ENCODE results near the gene NCOR2. TPM values are rescaled to one million over a fixed set of nuclear protein-coding genes. Genes with fewer than 3 reads are reported as not detected.

The NCOR2 gene
- total RNA-seq, 1 donor from 2014 or later, result 336 TPM

- Mint-ChIP-seq H3K4me1 (peaks cover 46% of the 10 kb centered on the region), H3K27ac (peak overlapping the region; percentile 69), H3K27me3 (ENCODE audit: low read depth) (no peaks in the 10 kb centered on the region), H3K9me3 (peaks cover 4% of the 10 kb centered on the region), H3K4me3 (no peak overlapping the region), H3K36me3 (peaks cover 4% of the 10 kb centered on the region)
- no peak for TF ChIP-seq CTCF (IDR thresholded peaks at IDR 0.05; ENCODE audit: unreplicated experiment)
- DNase-seq (ENCODE audit: low spot score in 2 of 2, unreplicated experiment in 2 of 2), result no peak
These were observed 4.0 kb downstream of the NCOR2 start for GRCh38 chr12:124563401-124563800.

- TF ChIP-seq CTCF (IDR thresholded peaks at IDR 0.05; ENCODE audit: unreplicated experiment), result no peak
- Mint-ChIP-seq H3K27ac (no peak overlapping the region), H3K9me3 (peaks cover 4% of the 10 kb centered on the region), H3K36me3 (peaks cover 4% of the 10 kb centered on the region), H3K4me1 (peaks cover 48% of the 10 kb centered on the region), H3K27me3 (ENCODE audit: low read depth) (no peaks in the 10 kb centered on the region), H3K4me3 (no peak overlapping the region)
- DNase-seq (ENCODE audit: low spot score in 2 of 2, unreplicated experiment in 2 of 2), result no peak
These were observed 4.6 kb downstream of the NCOR2 start for GRCh38 chr12:124562796-124563181.

- H3K9me3 Mint-ChIP-seq, result peaks cover 4% of the 10 kb centered on the region
- H3K27ac Mint-ChIP-seq, result no peak overlapping the region
- no peak for DNase-seq (ENCODE audit: low spot score in 2 of 2, unreplicated experiment in 2 of 2)
- H3K27me3 Mint-ChIP-seq (ENCODE audit: low read depth), result no peaks in the 10 kb centered on the region
- H3K4me3 Mint-ChIP-seq, result no peak overlapping the region
- peaks cover 52% of the 10 kb centered on the region for H3K4me1 Mint-ChIP-seq
- H3K36me3 Mint-ChIP-seq, result peaks cover 4% of the 10 kb centered on the region
- TF ChIP-seq CTCF (IDR thresholded peaks at IDR 0.05; ENCODE audit: unreplicated experiment), result no peak
These were observed 5.2 kb downstream of the NCOR2 start for GRCh38 chr12:124562018-124562795.

- no peak overlapping the region for H3K4me3 Mint-ChIP-seq
- no peak for TF ChIP-seq CTCF (IDR thresholded peaks at IDR 0.05; ENCODE audit: unreplicated experiment)
These were observed 6.2 kb downstream of the NCOR2 start for GRCh38 chr12:124561231-124561630.

GRCh38 chr12:124560146-124560890, 7.1 kb downstream of the NCOR2 start:
- Mint-ChIP-seq H3K9me3 (peaks cover 4% of the 10 kb centered on the region), H3K4me3 (no peak overlapping the region), H3K27ac (no peak overlapping the region), H3K36me3 (peaks cover 4% of the 10 kb centered on the region), H3K4me1 (peaks cover 49% of the 10 kb centered on the region), H3K27me3 (ENCODE audit: low read depth) (no peaks in the 10 kb centered on the region)
- no peak for DNase-seq (ENCODE audit: low spot score in 2 of 2, unreplicated experiment in 2 of 2)
- TF ChIP-seq CTCF (IDR thresholded peaks at IDR 0.05; ENCODE audit: unreplicated experiment), result no peak

More at GRCh38 chr12:124561231-124561630, 6.2 kb downstream of the NCOR2 start:
- DNase-seq (ENCODE audit: low spot score in 2 of 2, unreplicated experiment in 2 of 2), result no peak
- Mint-ChIP-seq H3K4me1 (peaks cover 57% of the 10 kb centered on the region), H3K27me3 (ENCODE audit: low read depth) (no peaks in the 10 kb centered on the region), H3K27ac (peak overlapping the region; percentile 22), H3K36me3 (peaks cover 4% of the 10 kb centered on the region), H3K9me3 (peaks cover 4% of the 10 kb centered on the region)
